Measurements from ENCODE around the gene ADAMTSL1.

The ADAMTSL1 gene

GRCh38 chr9:18793122-18793521 is 319.2 kb downstream of the ADAMTSL1 start:
- in situ Hi-C loops (cut with HindIII; ENCODE audit: low pct_ligation_motif_present, low pct_unique_long_range_greater_than_20kb, low sequenced_read_pairs), result loop anchor here (25.0 kb wide), 1 partner anchor 131 kb away; no protein-coding TSS in a partner anchor
- DNase-seq, result no peak

- no peak for DNase-seq
- in situ Hi-C loops (cut with HindIII; ENCODE audit: low pct_ligation_motif_present, low pct_unique_long_range_greater_than_20kb, low sequenced_read_pairs), result loop anchor here (25.0 kb wide), 1 partner anchor 134 kb away; no protein-coding TSS in a partner anchor
Measured at GRCh38 chr9:18795947-18796671, 322.2 kb downstream of the ADAMTSL1 start.

DNA sequence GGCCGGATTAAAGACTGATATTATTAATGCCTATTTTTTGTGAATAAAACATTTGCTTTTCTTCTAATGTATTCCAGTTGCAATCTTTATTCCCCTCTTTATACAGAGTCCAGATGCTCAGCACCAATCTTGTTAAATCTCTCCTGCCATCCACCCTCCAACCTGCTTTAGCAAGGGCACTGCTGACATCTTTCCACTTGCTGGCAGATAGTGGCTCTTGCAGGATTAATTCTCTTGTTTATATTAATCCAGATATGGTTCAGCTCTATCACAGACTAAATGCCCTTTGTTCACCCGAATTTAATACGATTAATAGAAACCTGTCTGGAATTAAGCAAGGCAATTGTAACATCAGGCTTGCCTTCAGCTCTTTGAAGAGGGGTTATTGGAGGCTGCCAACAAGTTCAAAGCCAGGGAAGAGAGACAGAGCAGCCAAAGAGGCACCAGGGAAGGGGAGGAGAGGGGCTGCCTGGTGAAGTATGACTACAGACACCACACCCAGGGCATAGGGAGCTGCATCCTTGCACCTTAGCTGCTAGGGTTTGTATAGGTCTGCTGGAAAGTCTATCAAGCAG is 322.8 kb downstream of the ADAMTSL1 start:
- DNase-seq, result no peak
- in situ Hi-C loops (cut with HindIII; ENCODE audit: low pct_ligation_motif_present, low pct_unique_long_range_greater_than_20kb, low sequenced_read_pairs), result loop anchor here (25.0 kb wide), 1 partner anchor 134 kb away; no protein-coding TSS in a partner anchor

- in situ Hi-C loops (cut with HindIII; ENCODE audit: low pct_ligation_motif_present, low pct_unique_long_range_greater_than_20kb, low sequenced_read_pairs), result loop anchor here (25.0 kb wide), 1 partner anchor 136 kb away; no protein-coding TSS in a partner anchor
Measured at GRCh38 chr9:18798106-18798505, 324.2 kb downstream of the ADAMTSL1 start.

GRCh38 chr9:18798508-18799290 is 324.7 kb downstream of the ADAMTSL1 start:
- in situ Hi-C loops (cut with HindIII; ENCODE audit: low pct_ligation_motif_present, low pct_unique_long_range_greater_than_20kb, low sequenced_read_pairs), result loop anchor here (25.0 kb wide), 1 partner anchor 136 kb away; no protein-coding TSS in a partner anchor
- DNase-seq, result no peak

More at GRCh38 chr9:18798106-18798505, 324.2 kb downstream of the ADAMTSL1 start:
- DNase-seq, result no peak

GRCh38 chr9:18799428-18799827 is 325.5 kb downstream of the ADAMTSL1 start:
- in situ Hi-C loops (cut with HindIII; ENCODE audit: low pct_ligation_motif_present, low pct_unique_long_range_greater_than_20kb, low sequenced_read_pairs), result loop anchor here (25.0 kb wide), 1 partner anchor 137 kb away; no protein-coding TSS in a partner anchor

DNA sequence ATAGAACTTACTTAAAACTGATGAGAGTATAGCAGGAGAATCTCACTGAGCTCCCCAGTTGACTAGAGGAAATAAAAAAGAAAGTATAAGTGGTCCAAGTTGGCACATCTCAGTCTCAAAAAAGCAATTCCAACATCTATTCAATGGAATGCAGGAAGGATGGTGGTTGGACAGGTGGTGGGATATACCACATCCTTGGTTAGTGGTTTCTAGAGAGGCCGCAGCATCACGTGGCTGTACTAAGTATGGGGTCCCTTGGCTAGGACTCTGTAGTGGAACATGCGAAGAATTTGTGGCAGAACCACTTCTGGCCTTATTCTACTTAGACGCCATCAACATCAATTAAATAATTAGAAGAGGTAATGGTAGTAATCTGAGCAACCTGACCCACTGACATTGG is 326.6 kb downstream of the ADAMTSL1 start:
- in situ Hi-C loops (cut with HindIII; ENCODE audit: low pct_ligation_motif_present, low pct_unique_long_range_greater_than_20kb, low sequenced_read_pairs), result no loop called here
- no peak for DNase-seq

More at GRCh38 chr9:18799428-18799827, 325.5 kb downstream of the ADAMTSL1 start:
- DNase-seq, result no peak

- in situ Hi-C loops (cut with HindIII; ENCODE audit: low pct_ligation_motif_present, low pct_unique_long_range_greater_than_20kb, low sequenced_read_pairs), result no loop called here
- DNase-seq, result no peak
Measured at GRCh38 chr9:18805386-18805785, 331.4 kb downstream of the ADAMTSL1 start.

DNA sequence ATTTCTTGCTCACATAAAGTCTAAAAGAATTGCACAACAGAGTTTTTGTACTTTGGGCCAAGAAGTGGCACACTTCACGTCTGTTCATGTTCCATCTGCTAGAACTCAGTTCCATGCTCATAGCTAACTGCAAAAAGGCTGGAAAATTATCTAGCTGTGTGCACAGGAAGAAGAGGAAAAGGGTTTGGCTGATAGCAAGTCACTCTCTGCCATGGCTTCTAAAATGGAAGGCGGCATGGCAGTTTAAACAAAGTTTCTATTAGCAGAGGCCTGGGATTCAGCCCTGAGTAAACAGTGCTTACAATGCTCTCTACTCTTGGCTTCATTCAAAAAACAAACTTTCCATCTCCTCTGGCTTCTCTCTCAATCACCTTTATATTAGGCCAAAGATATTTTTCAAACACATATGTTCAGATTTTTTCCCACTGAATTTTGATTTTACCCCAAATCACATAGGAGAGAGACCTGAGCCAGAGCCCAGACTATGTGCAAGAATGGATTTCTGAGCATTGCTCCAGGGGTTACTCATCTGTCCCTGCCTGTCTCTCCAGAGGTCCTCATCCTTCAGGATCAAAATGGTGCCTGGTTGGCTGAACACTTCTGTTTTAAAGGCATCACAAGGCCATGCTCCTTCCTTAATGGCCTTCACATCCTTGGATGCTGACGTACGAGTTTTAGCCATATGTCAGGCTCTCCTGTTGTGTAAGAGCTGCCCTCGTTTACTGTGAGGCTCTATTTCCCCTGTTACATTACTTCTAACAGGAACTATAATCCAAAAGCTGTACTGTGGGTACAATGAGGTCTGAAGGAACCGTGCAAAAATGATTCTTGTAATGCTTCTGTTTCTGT is 332.5 kb downstream of the ADAMTSL1 start:
- in situ Hi-C loops (cut with HindIII; ENCODE audit: low pct_ligation_motif_present, low pct_unique_long_range_greater_than_20kb, low sequenced_read_pairs), result no loop called here
- no peak for DNase-seq

DNA sequence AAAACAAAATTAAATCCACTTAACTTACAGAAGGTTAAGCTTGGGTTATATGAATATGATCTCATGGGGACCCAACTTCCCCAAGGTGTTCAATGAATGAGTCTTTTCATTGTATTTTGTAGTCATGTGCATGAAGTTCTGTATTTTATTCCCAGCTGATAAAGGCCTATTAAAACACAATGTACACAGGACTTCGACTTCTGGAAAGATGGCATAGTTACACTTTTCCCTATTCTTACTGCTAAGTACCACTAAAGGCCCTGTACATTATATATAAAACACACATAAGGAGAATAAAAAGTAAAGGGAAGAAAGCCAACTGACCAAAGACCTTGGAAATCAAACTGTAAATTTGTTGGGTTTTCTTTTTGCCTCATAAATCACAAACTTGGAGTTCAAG is 336.6 kb downstream of the ADAMTSL1 start:
- in situ Hi-C loops (cut with HindIII; ENCODE audit: low pct_ligation_motif_present, low pct_unique_long_range_greater_than_20kb, low sequenced_read_pairs), result no loop called here
- DNase-seq, result no peak

- in situ Hi-C loops (cut with HindIII; ENCODE audit: low pct_ligation_motif_present, low pct_unique_long_range_greater_than_20kb, low sequenced_read_pairs), result no loop called here
- no peak for DNase-seq
Measured at GRCh38 chr9:18811171-18811570, 337.2 kb downstream of the ADAMTSL1 start.

DNA sequence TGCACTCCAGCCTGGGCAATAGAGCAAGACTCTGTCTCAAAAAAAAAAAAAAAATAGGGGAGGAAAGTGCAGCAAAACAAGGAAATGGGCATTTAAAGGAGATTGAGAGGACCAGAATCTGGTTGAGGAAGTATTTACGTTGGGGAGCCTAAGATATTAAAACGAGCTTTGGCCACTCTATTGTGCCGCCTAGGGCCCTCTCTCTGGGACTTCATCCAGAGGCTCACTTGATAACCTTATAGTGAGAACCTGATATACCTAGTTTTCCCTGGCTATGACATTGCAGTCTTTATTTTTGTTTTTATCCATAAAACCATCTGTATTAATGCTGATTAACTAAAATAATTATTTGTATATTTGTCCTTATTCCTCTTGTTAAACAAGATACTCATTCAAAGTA is 345.5 kb downstream of the ADAMTSL1 start:
- in situ Hi-C loops (cut with HindIII; ENCODE audit: low pct_ligation_motif_present, low pct_unique_long_range_greater_than_20kb, low sequenced_read_pairs), result no loop called here
- DNase-seq, result no peak

- no peak for DNase-seq
- in situ Hi-C loops (cut with HindIII; ENCODE audit: low pct_ligation_motif_present, low pct_unique_long_range_greater_than_20kb, low sequenced_read_pairs), result no loop called here
Measured at GRCh38 chr9:18820566-18821095, 346.7 kb downstream of the ADAMTSL1 start.

DNA sequence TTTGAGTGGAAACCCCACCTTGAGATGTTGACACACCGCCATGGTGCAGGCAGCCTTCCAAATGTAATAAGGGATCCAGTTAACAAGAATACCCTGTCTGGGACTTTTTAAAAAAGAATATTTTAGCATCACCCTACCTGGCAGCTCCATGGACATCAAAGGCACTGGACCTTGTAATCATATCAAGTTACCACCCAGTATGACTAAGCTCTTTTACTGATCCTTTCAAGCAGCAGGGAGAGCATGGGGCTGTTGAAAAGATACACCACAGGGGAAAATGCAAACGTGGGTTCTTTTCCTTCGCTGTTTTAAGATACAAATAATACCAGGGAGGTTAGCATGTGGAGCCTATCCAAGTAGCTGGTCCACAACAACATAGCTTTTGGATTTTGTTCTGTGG is 347.8 kb downstream of the ADAMTSL1 start:
- in situ Hi-C loops (cut with HindIII; ENCODE audit: low pct_ligation_motif_present, low pct_unique_long_range_greater_than_20kb, low sequenced_read_pairs), result no loop called here
- DNase-seq, result peak; percentile 15

DNA sequence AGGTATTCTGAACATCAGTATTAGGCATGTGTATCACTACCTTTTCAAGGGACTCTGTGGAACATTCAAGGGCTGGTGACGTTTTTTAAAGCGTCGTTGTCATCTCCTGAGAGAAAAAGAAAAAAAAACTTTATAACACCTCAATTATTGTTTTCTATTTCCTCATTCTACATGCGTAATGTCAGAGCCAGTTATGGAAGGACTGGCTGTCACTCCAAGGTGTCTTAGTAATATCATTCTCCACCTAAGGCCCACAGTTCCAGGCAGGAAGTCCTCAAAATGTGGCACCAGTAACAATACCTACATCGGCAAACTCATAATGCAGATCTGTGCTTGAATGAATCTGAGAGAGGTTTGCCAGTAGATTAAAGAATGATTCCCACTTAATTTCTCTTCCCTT is 348.9 kb downstream of the ADAMTSL1 start:
- no peak for DNase-seq
- in situ Hi-C loops (cut with HindIII; ENCODE audit: low pct_ligation_motif_present, low pct_unique_long_range_greater_than_20kb, low sequenced_read_pairs), result no loop called here

DNA sequence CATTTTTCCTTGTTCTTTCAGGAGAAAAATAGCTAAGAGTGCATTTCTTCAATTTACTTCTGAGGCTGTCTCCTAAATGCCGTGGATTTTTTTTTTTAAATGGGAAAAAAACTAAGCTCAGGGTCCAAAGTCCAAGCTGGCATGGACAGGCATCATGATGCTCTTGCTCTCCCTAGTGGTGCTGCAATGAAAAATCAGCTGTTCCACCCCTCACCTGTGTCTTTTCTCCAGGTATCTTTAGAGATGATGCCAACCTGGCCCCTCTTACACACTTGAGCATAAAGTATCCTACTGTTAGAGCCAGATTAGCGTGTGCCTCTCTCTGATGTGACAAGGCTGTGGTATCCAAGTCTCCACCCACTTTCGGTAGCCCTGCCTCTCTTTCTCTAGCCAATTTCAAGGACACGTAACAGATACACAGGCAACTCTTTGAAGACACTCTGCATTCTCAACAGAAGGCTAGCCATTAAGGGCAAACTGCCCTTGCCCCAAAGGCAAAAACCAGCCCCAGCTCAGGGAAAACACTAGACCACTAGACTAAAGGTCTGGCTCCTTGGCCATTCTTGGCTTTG is 350.2 kb downstream of the ADAMTSL1 start:
- peak; percentile 25 for DNase-seq
- in situ Hi-C loops (cut with HindIII; ENCODE audit: low pct_ligation_motif_present, low pct_unique_long_range_greater_than_20kb, low sequenced_read_pairs), result no loop called here

DNA sequence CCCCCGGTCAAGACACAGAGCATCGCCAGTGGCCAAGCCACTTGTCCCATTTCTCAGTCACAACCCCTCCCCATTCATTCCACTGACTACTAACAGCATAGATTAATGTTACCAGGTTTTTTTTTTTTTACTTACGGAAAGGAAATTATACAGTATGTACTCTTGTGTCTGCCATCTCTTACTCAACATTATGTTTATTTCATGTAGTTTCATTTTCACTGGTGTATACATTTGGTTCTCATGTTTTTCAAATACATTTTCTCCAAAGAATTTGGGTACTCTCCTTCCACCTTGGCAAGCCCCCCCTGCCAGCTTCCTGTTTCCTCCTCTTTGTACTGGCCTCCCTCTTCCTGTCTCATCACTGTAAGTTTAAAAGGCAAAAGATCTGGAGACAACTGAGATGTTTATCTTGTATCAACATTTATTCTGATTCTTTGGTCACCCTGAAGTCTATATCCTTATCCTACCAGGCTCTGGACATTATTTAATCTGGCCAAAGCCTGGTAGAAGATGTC is 351.8 kb downstream of the ADAMTSL1 start:
- DNase-seq, result no peak

DNA sequence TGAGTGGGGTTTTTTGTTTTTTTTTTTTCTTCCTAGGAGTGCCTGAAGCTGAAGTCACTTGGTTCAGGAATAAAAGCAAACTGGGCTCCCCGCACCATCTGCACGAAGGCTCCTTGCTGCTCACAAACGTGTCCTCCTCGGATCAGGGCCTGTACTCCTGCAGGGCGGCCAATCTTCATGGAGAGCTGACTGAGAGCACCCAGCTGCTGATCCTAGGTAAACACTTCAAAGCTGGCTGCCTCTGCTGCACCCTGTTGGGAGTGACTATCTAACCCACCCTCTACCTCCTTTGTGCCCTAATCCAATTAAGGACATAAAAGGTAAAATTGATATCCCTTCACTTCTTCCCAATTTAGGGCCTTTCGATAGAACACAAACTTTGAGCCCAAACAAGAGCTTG is 352.3 kb downstream of the ADAMTSL1 start:
- in situ Hi-C loops (cut with HindIII; ENCODE audit: low pct_ligation_motif_present, low pct_unique_long_range_greater_than_20kb, low sequenced_read_pairs), result no loop called here
- no peak for DNase-seq

More for the DNA sequence above, 351.8 kb downstream of the ADAMTSL1 start:
- in situ Hi-C loops (cut with HindIII; ENCODE audit: low pct_ligation_motif_present, low pct_unique_long_range_greater_than_20kb, low sequenced_read_pairs), result no loop called here

All from ACHN (cell line).